Type B pancreatic cell (in vitro differentiated cells): ENCODE data around the gene PON2. TPM values are rescaled to one million over a fixed set of nuclear protein-coding genes. Genes with fewer than 3 reads are reported as not detected.

Source experiments
- DNase-seq: peaks from one replicate; pipeline ENCODE4 v3.0.0; 2021; ENCODE audit warnings: mixed read lengths; ENCODE audit not compliant: unreplicated experiment; ENCODE audit errors: extremely low spot score
- H3K27ac Mint-ChIP-seq: 2 replicates; pipeline ENCODE4 v1.8.0; 2021; ENCODE audit warnings: mild to moderate bottlenecking, mixed read lengths
- H3K27me3 Mint-ChIP-seq: 2 replicates; pipeline ENCODE4 v1.8.0; 2021; ENCODE audit warnings: mixed read lengths
- H3K36me3 Mint-ChIP-seq: 2 replicates; pipeline ENCODE4 v1.8.0; 2021; ENCODE audit warnings: mixed read lengths
- H3K4me1 Mint-ChIP-seq: one replicate; pipeline ENCODE4 v1.8.0; 2021; ENCODE audit warnings: mixed read lengths; ENCODE audit not compliant: unreplicated experiment
- H3K4me3 Mint-ChIP-seq: 2 replicates; pipeline ENCODE4 v1.8.0; 2021; ENCODE audit warnings: mild to moderate bottlenecking, mixed read lengths
- H3K9me3 Mint-ChIP-seq: 2 replicates; pipeline ENCODE4 v1.8.0; 2021; ENCODE audit warnings: mixed read lengths
- CTCF ChIP-seq: fragments of 200-600 bp; sonication (generic); conservative IDR thresholded peaks from 2 replicates; pipeline ENCODE4 v1.5.0; 2021; ENCODE audit warnings: antibody characterized with exemption, mild to moderate bottlenecking
- total RNA-seq: library from RNA; stranded (reverse); gene quantifications from 2 replicates; pipeline ENCODE4 v1.2.1, GENCODE V29; 2021; ENCODE audit warnings: low replicate concordance

The PON2 gene
- total RNA-seq, 1 donor from 2014 or later: 79.2 TPM

- DNase-seq: no peak
- Mint-ChIP-seq H3K4me1 (no peaks in the 10 kb centered on the region), H3K27me3 (peaks cover 2% of the 10 kb centered on the region), H3K36me3 (peaks cover 45% of the 10 kb centered on the region), H3K27ac (no peak overlapping the region), H3K9me3 (no peaks in the 10 kb centered on the region), H3K4me3 (no peak overlapping the region)
- TF ChIP-seq CTCF: no peak
Observed at GRCh38 chr7:95411666-95412065, 23.2 kb downstream of the PON2 start.

- no peak for TF ChIP-seq CTCF
- DNase-seq: no peak
- Mint-ChIP-seq H3K27ac (no peak overlapping the region), H3K4me1 (no peaks in the 10 kb centered on the region), H3K36me3 (peaks cover 49% of the 10 kb centered on the region), H3K9me3 (no peaks in the 10 kb centered on the region), H3K4me3 (no peak overlapping the region), H3K27me3 (peaks cover 2% of the 10 kb centered on the region)
Observed at GRCh38 chr7:95411036-95411435, 23.8 kb downstream of the PON2 start.

- DNase-seq: no peak
- TF ChIP-seq CTCF: no peak
- H3K27me3 Mint-ChIP-seq: no peaks in the 10 kb centered on the region
- no peaks in the 10 kb centered on the region for H3K9me3 Mint-ChIP-seq
- no peak overlapping the region for H3K4me3 Mint-ChIP-seq
- no peak overlapping the region for H3K27ac Mint-ChIP-seq
- peaks cover 46% of the 10 kb centered on the region for H3K36me3 Mint-ChIP-seq
- no peaks in the 10 kb centered on the region for H3K4me1 Mint-ChIP-seq
Observed at GRCh38 chr7:95407751-95408150, 27.1 kb downstream of the PON2 start.

GRCh38 chr7:95405800-95406199 is 29.0 kb downstream of the PON2 start:
- H3K9me3 Mint-ChIP-seq: no peaks in the 10 kb centered on the region

GRCh38 chr7:95405208-95405607 is 29.6 kb downstream of the PON2 start:
- no peak overlapping the region for H3K4me3 Mint-ChIP-seq
- peaks cover 4% of the 10 kb centered on the region for H3K27me3 Mint-ChIP-seq
- H3K4me1 Mint-ChIP-seq: no peaks in the 10 kb centered on the region
- H3K36me3 Mint-ChIP-seq: peaks cover 36% of the 10 kb centered on the region
- no peak overlapping the region for H3K27ac Mint-ChIP-seq
- H3K9me3 Mint-ChIP-seq: no peaks in the 10 kb centered on the region
- no peak for TF ChIP-seq CTCF
- no peak for DNase-seq

More at GRCh38 chr7:95405800-95406199, 29.0 kb downstream of the PON2 start:
- TF ChIP-seq CTCF: no peak
- no peak for DNase-seq
- no peak overlapping the region for H3K4me3 Mint-ChIP-seq
- H3K36me3 Mint-ChIP-seq: peaks cover 39% of the 10 kb centered on the region
- no peak overlapping the region for H3K27ac Mint-ChIP-seq
- H3K27me3 Mint-ChIP-seq: no peaks in the 10 kb centered on the region
- H3K4me1 Mint-ChIP-seq: no peaks in the 10 kb centered on the region

- H3K27me3 Mint-ChIP-seq: peaks cover 5% of the 10 kb centered on the region
- no peak overlapping the region for H3K4me3 Mint-ChIP-seq
- no peak overlapping the region for H3K27ac Mint-ChIP-seq
- H3K36me3 Mint-ChIP-seq: peaks cover 31% of the 10 kb centered on the region
- DNase-seq: no peak
- no peak for TF ChIP-seq CTCF
- H3K9me3 Mint-ChIP-seq: no peaks in the 10 kb centered on the region
- H3K4me1 Mint-ChIP-seq: no peaks in the 10 kb centered on the region
Observed at GRCh38 chr7:95404316-95404865, 30.4 kb downstream of the PON2 start.
